Muscle layer of duodenum (tissue), 2 donors: ENCODE results near the gene TRIO.

Experiments
- H3K27ac ChIP-seq: one replicate; pipeline ENCODE4 v1.7.0; 2013; ENCODE audit warnings: mild to moderate bottlenecking, low read length
- H3K27me3 ChIP-seq: one replicate; pipeline ENCODE4 v1.7.0; 2013; ENCODE audit warnings: low read depth, mild to moderate bottlenecking, control low read depth, low read length
- H3K36me3 ChIP-seq, 2 donors: one replicate each; pipeline ENCODE4 v1.7.0; 2013; ENCODE audit warnings: low read length in 2 of 2, control low read depth in 1 of 2, mild to moderate bottlenecking in 1 of 2; ENCODE audit not compliant: insufficient read depth in 2 of 2, control insufficient read depth in 1 of 2
- H3K4me1 ChIP-seq, 2 donors: one replicate each; pipeline ENCODE4 v1.7.0; 2013; ENCODE audit warnings: low read length in 2 of 2, mild to moderate bottlenecking in 2 of 2, control low read depth in 1 of 2, moderate library complexity in 1 of 2; ENCODE audit not compliant: insufficient read depth in 2 of 2, control insufficient read depth in 1 of 2
- H3K4me3 ChIP-seq, 2 donors: one replicate each; pipeline ENCODE4 v1.7.0; 2013; ENCODE audit warnings: low read length in 2 of 2, low read depth in 1 of 2, mild to moderate bottlenecking in 1 of 2
- H3K9me3 ChIP-seq, 2 donors: one replicate each; pipeline ENCODE4 v1.7.0; 2013; ENCODE audit warnings: low read length in 2 of 2, control low read depth in 1 of 2, mild to moderate bottlenecking in 1 of 2; ENCODE audit not compliant: control insufficient read depth in 1 of 2
- donor health status: healthy.

TRIO gene

DNA sequence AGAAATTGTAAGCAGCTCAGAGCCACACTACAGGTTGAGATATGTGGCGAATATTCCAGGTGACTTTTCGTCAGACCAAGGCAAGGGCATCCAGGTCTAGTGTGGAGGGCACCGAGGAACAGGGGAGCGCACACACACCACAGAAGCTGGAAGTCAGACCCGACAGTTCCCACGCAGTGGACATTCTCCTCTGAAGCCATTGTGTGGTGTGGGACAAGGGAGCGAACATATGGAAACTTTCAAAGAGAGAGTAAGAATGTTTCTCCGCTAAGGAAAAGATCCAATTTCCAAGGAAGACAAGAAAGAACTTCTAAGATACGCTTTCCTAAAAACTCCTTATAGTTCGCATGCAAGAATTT is 297.1 kb downstream of the TRIO start:
- peaks cover 0 to 16% of the 10 kb centered on the region in 2 donors for H3K4me1 ChIP-seq
- H3K27ac ChIP-seq = peak overlapping the region; percentile 86
- H3K4me3 ChIP-seq = peak overlapping the region; percentile 58 to 63
- H3K27me3 ChIP-seq = no peaks in the 10 kb centered on the region
- peaks cover 8 to 10% of the 10 kb centered on the region in 2 donors for H3K36me3 ChIP-seq
- no peaks in the 10 kb centered on the region for H3K9me3 ChIP-seq

DNA sequence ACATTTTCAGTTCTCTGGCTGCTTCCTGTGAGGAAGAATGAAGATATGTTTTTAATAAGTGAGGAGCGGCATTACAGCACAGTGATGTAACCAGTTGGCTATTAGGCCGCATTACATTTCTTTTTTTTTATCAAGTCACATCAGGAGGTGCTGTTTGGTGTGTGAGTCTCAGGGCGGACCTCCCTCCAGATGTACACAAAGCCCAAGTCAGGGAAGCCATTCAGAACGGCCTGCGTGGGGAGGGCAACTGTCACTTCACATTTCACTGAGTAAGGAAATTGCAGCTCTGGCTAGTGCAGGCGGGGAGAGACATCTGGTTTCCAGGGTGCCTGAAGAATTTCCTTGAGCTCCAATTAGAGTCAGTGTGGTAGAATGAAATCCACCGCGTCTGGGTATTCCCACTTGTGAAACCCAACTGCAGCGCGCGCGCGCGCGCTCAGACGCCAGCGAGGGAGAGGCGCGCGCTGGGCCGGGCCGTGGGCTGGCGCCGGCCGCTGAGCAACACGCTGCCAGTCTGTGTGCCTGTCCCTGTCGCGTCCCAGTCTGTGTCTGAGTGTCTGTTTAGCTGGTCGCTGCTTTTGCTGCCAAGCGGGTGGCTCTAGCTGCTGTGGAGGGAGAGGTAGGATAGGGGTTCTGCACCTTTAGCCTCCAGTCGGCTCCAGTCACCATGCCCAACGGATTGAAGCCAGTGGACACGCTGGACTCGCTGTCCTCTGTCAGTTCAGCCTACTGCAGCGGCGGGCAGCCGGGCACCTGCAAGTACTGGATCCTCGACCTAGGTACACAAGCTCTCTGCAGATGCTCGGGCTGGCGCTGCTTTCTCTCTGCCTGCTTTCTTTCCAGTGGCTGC is 297.7 kb downstream of the TRIO start:
- peaks cover 0 to 22% of the 10 kb centered on the region in 2 donors for H3K4me1 ChIP-seq

DNA sequence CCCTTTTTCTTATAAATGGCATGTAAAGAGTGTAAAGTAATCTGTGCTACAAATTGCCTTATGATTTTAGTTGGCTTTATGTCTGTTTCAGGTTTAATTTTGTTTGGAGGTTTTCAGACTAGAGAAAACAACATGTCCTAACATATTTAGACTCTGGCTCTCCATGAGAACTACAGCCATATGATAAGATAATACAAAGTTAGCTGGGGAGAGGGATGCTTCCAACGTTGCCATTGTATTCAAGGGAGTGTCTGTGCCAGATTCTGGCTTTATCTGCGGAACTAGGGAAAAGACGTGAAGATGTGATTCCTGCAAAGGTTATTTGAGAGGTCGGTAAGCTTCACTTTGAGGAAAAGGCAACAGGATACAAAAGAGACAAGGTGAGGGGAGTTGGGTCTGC is 298.5 kb downstream of the TRIO start:
- peak overlapping the region; percentile 86 for H3K27ac ChIP-seq
- H3K4me1 ChIP-seq = peaks cover 0 to 27% of the 10 kb centered on the region in 2 donors
- no peaks in the 10 kb centered on the region for H3K27me3 ChIP-seq
- H3K36me3 ChIP-seq = peaks cover 5 to 8% of the 10 kb centered on the region in 2 donors
- H3K4me3 ChIP-seq = peak overlapping the region; percentile 58 to 63
- no peaks in the 10 kb centered on the region for H3K9me3 ChIP-seq

More for the DNA sequence above, 297.7 kb downstream of the TRIO start:
- Histone ChIP-seq H3K27ac (peak overlapping the region; percentile 86), H3K9me3 (no peaks in the 10 kb centered on the region), H3K27me3 (no peaks in the 10 kb centered on the region), H3K4me3 (peak overlapping the region; percentile 58 to 63), H3K36me3 (peaks cover 5 to 8% of the 10 kb centered on the region in 2 donors)

DNA sequence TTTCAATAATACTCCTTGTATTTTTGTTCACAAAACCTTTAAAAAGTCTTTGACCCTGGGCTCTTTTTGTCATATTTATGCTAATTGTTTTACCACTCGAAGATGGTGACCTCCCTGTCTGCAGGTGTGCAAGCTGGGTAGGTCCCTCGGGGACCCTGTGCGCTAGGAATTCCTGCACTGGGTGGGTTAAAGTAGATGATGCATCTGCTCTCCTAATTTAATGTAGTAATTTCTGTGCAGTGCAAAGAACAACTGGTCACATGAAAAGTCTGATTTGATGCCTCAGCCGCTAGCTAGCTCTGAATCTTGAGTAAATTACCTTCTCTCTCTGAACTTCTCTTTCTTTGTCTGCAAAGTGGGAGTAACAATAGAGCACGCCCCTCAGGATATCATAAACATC is 299.4 kb downstream of the TRIO start:
- H3K4me3 ChIP-seq = peak overlapping the region; percentile 58 to 63
- H3K27ac ChIP-seq = no peak overlapping the region
- H3K4me1 ChIP-seq = peaks cover 0 to 27% of the 10 kb centered on the region in 2 donors
- no peaks in the 10 kb centered on the region for H3K9me3 ChIP-seq
- no peaks in the 10 kb centered on the region for H3K27me3 ChIP-seq
- H3K36me3 ChIP-seq = peaks cover 4 to 8% of the 10 kb centered on the region in 2 donors

DNA sequence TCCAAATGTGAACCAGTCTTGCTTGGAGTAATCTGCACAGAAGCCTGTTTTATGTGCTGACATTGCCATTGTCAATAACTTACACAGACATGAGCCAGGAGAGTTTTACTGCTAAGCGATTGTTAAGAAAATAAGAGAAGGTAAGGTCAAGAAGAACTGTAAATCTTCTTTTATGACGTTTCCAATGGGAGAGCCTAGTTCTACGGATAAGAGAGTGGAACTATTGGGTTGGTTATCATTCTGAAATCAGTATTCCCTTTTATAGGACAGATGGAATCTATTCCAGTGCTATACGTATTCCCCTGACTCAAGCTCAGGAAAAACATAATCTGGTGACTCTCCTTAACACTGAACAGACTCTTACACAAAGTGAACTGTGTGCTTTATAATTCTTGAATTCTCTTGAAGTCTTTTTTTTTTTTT is 300.5 kb downstream of the TRIO start:
- Histone ChIP-seq H3K27ac (no peak overlapping the region), H3K36me3 (peaks cover 0 to 8% of the 10 kb centered on the region in 2 donors)

DNA sequence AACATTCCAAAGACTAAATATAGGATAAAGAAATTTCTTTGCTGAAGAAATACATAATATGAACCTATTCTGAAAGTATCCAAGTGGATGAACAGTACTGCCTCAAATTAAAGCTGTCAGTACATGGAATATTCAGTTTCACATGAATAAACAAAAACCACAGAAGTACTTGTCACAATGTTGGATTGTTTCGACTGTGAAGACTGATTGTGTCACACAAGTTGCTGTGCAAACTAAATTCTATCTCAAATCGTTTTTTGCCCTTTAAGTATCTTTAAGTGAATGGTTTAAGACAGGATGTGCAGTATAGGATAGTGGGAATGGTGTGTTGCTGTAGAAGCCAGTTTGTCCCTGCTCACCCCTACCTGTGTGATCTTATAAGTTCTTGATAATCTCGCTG is 301.0 kb downstream of the TRIO start:
- Histone ChIP-seq H3K9me3 (no peaks in the 10 kb centered on the region), H3K36me3 (peaks cover 0 to 8% of the 10 kb centered on the region in 2 donors), H3K27ac (no peak overlapping the region), H3K4me1 (peaks cover 0 to 43% of the 10 kb centered on the region in 2 donors), H3K4me3 (no peak overlapping the region), H3K27me3 (no peaks in the 10 kb centered on the region)

More for the DNA sequence above, 300.5 kb downstream of the TRIO start:
- no peaks in the 10 kb centered on the region for H3K9me3 ChIP-seq
- no peaks in the 10 kb centered on the region for H3K27me3 ChIP-seq
- H3K4me3 ChIP-seq = no peak overlapping the region
- peaks cover 0 to 38% of the 10 kb centered on the region in 2 donors for H3K4me1 ChIP-seq

DNA sequence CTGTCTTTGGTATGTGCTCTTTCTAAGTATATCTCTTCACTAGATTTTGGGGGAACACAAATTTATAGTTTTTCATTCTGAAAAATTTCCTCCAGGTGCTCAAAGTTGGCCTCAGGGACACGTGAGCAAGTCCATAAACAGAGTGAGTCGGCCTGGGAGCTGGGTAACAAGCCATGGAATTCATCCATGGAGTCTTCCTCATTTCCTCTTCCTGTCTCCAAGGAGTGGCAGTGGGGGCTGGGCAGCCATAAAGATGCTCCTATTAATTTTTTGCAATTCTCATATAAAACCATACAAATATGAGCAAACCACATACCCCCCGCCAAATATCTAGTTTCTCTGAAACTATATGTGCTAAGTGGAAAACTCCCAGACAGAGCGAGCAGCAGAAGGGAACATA is 301.9 kb downstream of the TRIO start:
- no peak overlapping the region for H3K4me3 ChIP-seq
- no peaks in the 10 kb centered on the region for H3K27me3 ChIP-seq
- no peaks in the 10 kb centered on the region for H3K9me3 ChIP-seq
- no peak overlapping the region for H3K27ac ChIP-seq
- H3K4me1 ChIP-seq = peaks cover 0 to 41% of the 10 kb centered on the region in 2 donors
- peaks cover 2 to 3% of the 10 kb centered on the region in 2 donors for H3K36me3 ChIP-seq

DNA sequence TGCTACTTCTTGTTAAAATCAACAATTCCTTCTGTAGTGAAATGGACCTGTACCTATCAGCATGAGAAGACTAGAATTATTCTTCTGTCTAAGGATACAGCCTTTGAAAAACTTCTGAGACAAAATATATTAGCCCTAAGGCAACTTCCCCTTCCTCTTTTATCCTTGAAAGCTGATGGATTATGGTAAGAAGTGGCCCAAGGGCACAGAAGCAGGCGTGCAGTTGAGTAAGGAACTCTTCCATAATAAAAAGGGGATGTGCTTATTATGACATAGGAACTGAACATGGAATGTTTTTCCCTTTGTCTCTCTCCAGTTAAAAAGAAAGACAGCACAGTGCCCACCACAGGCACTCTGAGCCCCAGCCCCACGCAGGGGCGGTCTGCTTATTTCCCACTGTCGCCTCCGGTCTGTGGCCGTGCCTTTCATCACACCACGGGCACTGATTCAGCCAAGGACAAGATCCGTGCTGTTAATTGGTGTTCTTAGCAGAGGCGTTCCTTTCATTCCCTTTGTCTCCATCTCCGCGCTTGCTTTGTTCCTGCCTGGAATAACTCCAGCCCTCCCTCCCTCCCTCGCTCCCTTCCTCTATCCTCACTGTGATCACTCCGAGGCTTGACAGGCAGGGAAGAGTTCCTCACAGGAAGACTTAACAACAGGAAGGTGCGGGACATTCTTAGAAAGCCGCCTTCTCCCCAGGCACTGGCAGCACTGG is 302.6 kb downstream of the TRIO start:
- no peak overlapping the region for H3K4me3 ChIP-seq
- H3K4me1 ChIP-seq = peaks cover 0 to 44% of the 10 kb centered on the region in 2 donors
- H3K9me3 ChIP-seq = no peaks in the 10 kb centered on the region
- no peak overlapping the region for H3K27ac ChIP-seq
- H3K27me3 ChIP-seq = no peaks in the 10 kb centered on the region
- H3K36me3 ChIP-seq = peaks cover under 1 to 9% of the 10 kb centered on the region in 2 donors

DNA sequence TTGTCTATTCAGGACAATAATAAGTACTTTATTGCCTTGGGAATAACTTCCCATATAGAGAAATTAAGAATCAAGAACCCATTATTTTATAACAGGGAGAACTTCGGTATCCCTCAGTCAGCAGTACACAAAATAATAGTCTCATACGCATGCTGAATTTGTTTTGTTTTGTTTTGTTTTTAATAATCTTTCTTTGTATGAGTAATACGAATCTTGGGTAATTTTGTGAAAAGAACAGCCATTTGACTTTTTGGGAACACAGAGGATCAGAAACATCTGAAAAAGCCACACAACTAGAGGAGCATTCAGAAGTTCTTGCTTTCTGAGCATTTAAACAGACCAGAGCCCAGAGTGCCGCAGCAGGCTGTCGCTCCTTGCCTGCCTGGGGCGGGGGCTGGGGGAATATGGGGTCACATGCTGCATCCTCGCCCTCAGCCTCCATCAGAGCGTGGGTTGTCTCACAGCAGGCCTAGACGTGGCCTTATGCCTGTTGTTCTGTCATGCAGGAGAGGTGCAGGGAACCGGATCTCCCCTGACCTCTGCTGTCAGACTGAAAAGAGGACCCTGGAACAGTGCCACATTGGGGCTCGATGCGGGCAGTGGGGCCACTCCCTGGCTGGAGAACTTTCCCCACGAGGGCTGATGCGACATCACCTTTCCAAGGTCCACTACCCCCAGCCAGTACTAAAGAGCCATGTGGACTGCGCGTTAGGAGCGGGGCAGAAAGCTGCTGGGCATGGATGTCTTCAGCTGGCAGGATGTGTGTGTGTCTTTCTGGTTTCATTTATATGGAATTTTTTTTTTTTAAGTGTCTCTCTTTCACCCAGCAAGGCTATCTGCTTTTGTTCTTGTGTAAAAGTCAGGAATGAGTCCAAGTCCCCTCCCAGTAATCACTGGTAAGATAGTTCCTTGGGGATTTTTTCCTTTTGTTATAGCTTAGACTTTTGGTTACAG is 305.1 kb downstream of the TRIO start:
- H3K27me3 ChIP-seq = no peaks in the 10 kb centered on the region

DNA sequence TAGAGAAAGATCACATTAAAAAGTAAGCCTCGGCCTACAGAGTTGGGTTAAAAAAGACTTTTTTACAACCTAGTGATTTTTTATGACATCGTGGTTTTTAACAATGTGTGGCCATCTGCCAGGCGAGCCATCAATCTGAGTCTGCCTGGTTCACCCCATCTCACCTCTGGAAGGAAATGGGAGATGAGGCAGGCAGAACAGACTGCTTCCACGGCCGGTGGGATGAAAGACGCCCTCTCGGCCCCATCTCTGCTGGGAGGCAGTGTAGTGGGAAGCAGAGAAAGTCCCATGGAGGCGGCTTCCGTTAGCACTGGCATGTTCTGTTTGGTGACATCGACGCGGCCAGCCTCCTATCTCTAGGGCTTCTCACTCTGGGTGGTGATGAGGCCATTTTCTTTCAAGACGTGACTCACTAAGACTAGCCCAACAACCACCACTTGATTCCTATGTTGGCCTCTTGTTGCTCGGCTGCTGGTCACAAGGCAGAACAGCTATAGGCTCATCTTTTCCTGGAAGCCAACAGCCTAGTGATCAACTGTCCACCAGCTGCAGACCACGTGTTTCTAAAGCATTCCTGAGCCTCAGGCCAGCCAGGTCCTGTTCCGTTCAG is 306.0 kb downstream of the TRIO start:
- H3K27me3 ChIP-seq = no peaks in the 10 kb centered on the region
- no peaks in the 10 kb centered on the region for H3K9me3 ChIP-seq
- no peak overlapping the region for H3K4me3 ChIP-seq
- H3K4me1 ChIP-seq = peaks cover 0 to 58% of the 10 kb centered on the region in 2 donors
- peak overlapping the region; percentile 86 for H3K27ac ChIP-seq
- peaks cover 4 to 13% of the 10 kb centered on the region in 2 donors for H3K36me3 ChIP-seq

More for the DNA sequence above, 305.1 kb downstream of the TRIO start:
- Histone ChIP-seq H3K36me3 (peaks cover 4 to 13% of the 10 kb centered on the region in 2 donors), H3K27ac (peak overlapping the region; percentile 86), H3K4me1 (peaks cover 0 to 54% of the 10 kb centered on the region in 2 donors), H3K9me3 (no peaks in the 10 kb centered on the region), H3K4me3 (no peak overlapping the region)
